SK-N-SH (cell line): Measurements from ENCODE around the gene DSE.

ENCODE experiments used
- NRF1 ChIP-seq: IDR thresholded peaks from 2 replicates; pipeline ENCODE4 v1.6.1; 2012; ENCODE audit warnings: low read depth, mild to moderate bottlenecking, low read length
- POLR2AphosphoS5 ChIP-seq: IDR thresholded peaks from 2 replicates; pipeline ENCODE4 v1.6.1; 2012; ENCODE audit warnings: low read depth, low read length
- RFX5 ChIP-seq: IDR thresholded peaks from 2 replicates; pipeline ENCODE4 v1.6.1; 2012; ENCODE audit warnings: mild to moderate bottlenecking, improper control_type of control experiment, low read length
- RXRA ChIP-seq: IDR thresholded peaks from 2 replicates; pipeline ENCODE4 v1.4.0; 2012; ENCODE audit warnings: low read depth, mild to moderate bottlenecking, borderline replicate concordance
- SIN3A ChIP-seq: IDR thresholded peaks from 2 replicates; pipeline ENCODE4 v1.6.1; 2012; ENCODE audit warnings: low read depth, mild to moderate bottlenecking, low read length, moderate library complexity, borderline replicate concordance
- TF ChIP-seq, protein P1 (sequence below): fragments of 200-600 bp; sonication (generic); IDR thresholded peaks from 2 replicates; pipeline ENCODE4 v1.6.1; 2017; ENCODE audit warnings: antibody characterized with exemption, mild to moderate bottlenecking, moderate library complexity

GRCh38 chr6:116417661-116418060, 46.9 kb downstream of the DSE start:
- TF ChIP-seq, protein P1, sequence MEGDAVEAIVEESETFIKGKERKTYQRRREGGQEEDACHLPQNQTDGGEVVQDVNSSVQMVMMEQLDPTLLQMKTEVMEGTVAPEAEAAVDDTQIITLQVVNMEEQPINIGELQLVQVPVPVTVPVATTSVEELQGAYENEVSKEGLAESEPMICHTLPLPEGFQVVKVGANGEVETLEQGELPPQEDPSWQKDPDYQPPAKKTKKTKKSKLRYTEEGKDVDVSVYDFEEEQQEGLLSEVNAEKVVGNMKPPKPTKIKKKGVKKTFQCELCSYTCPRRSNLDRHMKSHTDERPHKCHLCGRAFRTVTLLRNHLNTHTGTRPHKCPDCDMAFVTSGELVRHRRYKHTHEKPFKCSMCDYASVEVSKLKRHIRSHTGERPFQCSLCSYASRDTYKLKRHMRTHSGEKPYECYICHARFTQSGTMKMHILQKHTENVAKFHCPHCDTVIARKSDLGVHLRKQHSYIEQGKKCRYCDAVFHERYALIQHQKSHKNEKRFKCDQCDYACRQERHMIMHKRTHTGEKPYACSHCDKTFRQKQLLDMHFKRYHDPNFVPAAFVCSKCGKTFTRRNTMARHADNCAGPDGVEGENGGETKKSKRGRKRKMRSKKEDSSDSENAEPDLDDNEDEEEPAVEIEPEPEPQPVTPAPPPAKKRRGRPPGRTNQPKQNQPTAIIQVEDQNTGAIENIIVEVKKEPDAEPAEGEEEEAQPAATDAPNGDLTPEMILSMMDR = no peak
- TF ChIP-seq RFX5 (no peak), RXRA (no peak), POLR2AphosphoS5 (no peak), NRF1 (no peak), SIN3A (no peak)
